ENCODE results near the gene ZNF574.

Gene ZNF574

GRCh38 chr19:42054205-42054604 lies 21.8 kb upstream of the ZNF574 start:
- DNase-seq (ENCODE audit: low read depth) = no peak

GRCh38 chr19:42057846-42058245 lies 18.1 kb upstream of the ZNF574 start:
- DNase-seq (ENCODE audit: low read depth) = no peak

- DNase-seq (ENCODE audit: low read depth) = no peak
Measured at GRCh38 chr19:42059196-42059595, 16.8 kb upstream of the ZNF574 start.

- DNase-seq (ENCODE audit: low read depth) = no peak
Measured at GRCh38 chr19:42060117-42060516, 15.8 kb upstream of the ZNF574 start.

GRCh38 chr19:42062381-42062780 lies 13.6 kb upstream of the ZNF574 start:
- no peak for DNase-seq (ENCODE audit: low read depth)

- DNase-seq (ENCODE audit: low read depth) = no peak
Measured at GRCh38 chr19:42064432-42064831, 11.5 kb upstream of the ZNF574 start.

- DNase-seq (ENCODE audit: low read depth) = no peak
Measured at GRCh38 chr19:42065051-42065450, 10.9 kb upstream of the ZNF574 start.

- no peak for DNase-seq (ENCODE audit: low read depth)
Measured at GRCh38 chr19:42065511-42065910, 10.5 kb upstream of the ZNF574 start.

GRCh38 chr19:42066075-42066754 lies 9.8 kb upstream of the ZNF574 start:
- DNase-seq (ENCODE audit: low read depth) = no peak

- no peak for DNase-seq (ENCODE audit: low read depth)
Measured at GRCh38 chr19:42067315-42067888, 8.6 kb upstream of the ZNF574 start.

GRCh38 chr19:42068361-42068755 lies 7.6 kb upstream of the ZNF574 start:
- no peak for DNase-seq (ENCODE audit: low read depth)

- no peak for DNase-seq (ENCODE audit: low read depth)
Measured at GRCh38 chr19:42068756-42069571, 7.0 kb upstream of the ZNF574 start.

- DNase-seq (ENCODE audit: low read depth) = no peak
Measured at GRCh38 chr19:42069619-42070351, 6.2 kb upstream of the ZNF574 start, which contains the start of gene GRIK5. Gene GRIK5 (minus strand): TSS chr19:42070206. CDS start chr19:42065770, 4,436 bp downstream.

GRCh38 chr19:42071247-42071646 lies 4.7 kb upstream of the ZNF574 start:
- no peak for DNase-seq (ENCODE audit: low read depth)

- no peak for DNase-seq (ENCODE audit: low read depth)
Measured at GRCh38 chr19:42074513-42075363, 1.2 kb upstream of the ZNF574 start.

- DNase-seq (ENCODE audit: low read depth) = no peak
Measured at GRCh38 chr19:42075364-42075615, 676 bp upstream of the ZNF574 start.

- no peak for DNase-seq (ENCODE audit: low read depth)
Measured at GRCh38 chr19:42076380-42076944, 496 bp downstream of the ZNF574 start.

GRCh38 chr19:42078058-42078457 lies 2.1 kb downstream of the ZNF574 start:
- no peak for DNase-seq (ENCODE audit: low read depth)

- DNase-seq (ENCODE audit: low read depth) = no peak
Measured at GRCh38 chr19:42078538-42079275, 2.7 kb downstream of the ZNF574 start.

- no peak for DNase-seq (ENCODE audit: low read depth)
Measured at GRCh38 chr19:42079276-42079669, 3.3 kb downstream of the ZNF574 start.

Measured in GM04504 (cell line).